Non-pigmented ciliary epithelial cell (primary cell): ENCODE data around the gene MRPL38.

Experiments used
- DNase-seq: peaks from one replicate; pipeline ENCODE4 v3.0.0-alpha.2; 2010; ENCODE audit warnings: low read depth

Gene MRPL38

GRCh38 chr17:75904749-75905521 is at the start of gene MRPL38:
TSS of gene MRPL38 (minus strand) at chr17:75904884. CDS start at chr17:75904875, 9 bp downstream.
- peak; percentile 47 for DNase-seq

- DNase-seq: no peak
These were observed 46.3 kb upstream of the MRPL38 start for GRCh38 chr17:75950855-75951554.

GRCh38 chr17:75950421-75950820 is 45.7 kb upstream of the MRPL38 start:
- DNase-seq: no peak

GRCh38 chr17:75945211-75945610 is 40.5 kb upstream of the MRPL38 start:
- no peak for DNase-seq

GRCh38 chr17:75943491-75943890 is 38.8 kb upstream of the MRPL38 start:
- no peak for DNase-seq

- no peak for DNase-seq
These were observed 37.8 kb upstream of the MRPL38 start for GRCh38 chr17:75942473-75942872.

- no peak for DNase-seq
These were observed 36.7 kb upstream of the MRPL38 start for GRCh38 chr17:75941442-75941819.

- peak; percentile 60 for DNase-seq
These were observed 36.2 kb upstream of the MRPL38 start, which contains the start of gene FBF1 for GRCh38 chr17:75940727-75941441. TSS of gene FBF1 (minus strand) at chr17:75941042. CDS start at chr17:75938149, 2,893 bp downstream.

GRCh38 chr17:75937652-75938051 is 33.0 kb upstream of the MRPL38 start:
- DNase-seq: no peak

GRCh38 chr17:75933808-75934207 is 29.1 kb upstream of the MRPL38 start:
- DNase-seq: no peak

GRCh38 chr17:75932852-75933251 is 28.2 kb upstream of the MRPL38 start:
- no peak for DNase-seq

GRCh38 chr17:75931062-75931461 is 26.4 kb upstream of the MRPL38 start:
- no peak for DNase-seq

GRCh38 chr17:75927286-75927922 is 22.7 kb upstream of the MRPL38 start:
- DNase-seq: no peak

GRCh38 chr17:75926456-75926855 is 21.8 kb upstream of the MRPL38 start:
- no peak for DNase-seq

- DNase-seq: no peak
These were observed 21.2 kb upstream of the MRPL38 start for GRCh38 chr17:75925912-75926311.

GRCh38 chr17:75925103-75925502 is 20.4 kb upstream of the MRPL38 start:
- no peak for DNase-seq

- no peak for DNase-seq
These were observed 18.5 kb upstream of the MRPL38 start for GRCh38 chr17:75922963-75923874.

- no peak for DNase-seq
These were observed 17.7 kb upstream of the MRPL38 start for GRCh38 chr17:75922173-75922961.

- no peak for DNase-seq
These were observed 16.9 kb upstream of the MRPL38 start for GRCh38 chr17:75921596-75921995.

- no peak for DNase-seq
These were observed 15.4 kb upstream of the MRPL38 start for GRCh38 chr17:75920045-75920560.
